ENCODE results near the gene CHST8.

Gene CHST8

GRCh38 chr19:33678796-33679585 is 57.2 kb downstream of the CHST8 start:
- Histone ChIP-seq H3K27me3 (ENCODE audit: insufficient read depth, poor library complexity, severe bottlenecking) (peaks cover 13% of the 10 kb centered on the region), H3K36me3 (ENCODE audit: low read depth) (no peaks in the 10 kb centered on the region), H3K4me3 (ENCODE audit: severe bottlenecking) (no peak overlapping the region), H3K4me1 (ENCODE audit: insufficient read depth, poor library complexity, severe bottlenecking) (no peaks in the 10 kb centered on the region), H3K27ac (ENCODE audit: poor library complexity, severe bottlenecking) (no peak overlapping the region), H3K9me3 (ENCODE audit: severe bottlenecking) (no peaks in the 10 kb centered on the region)
- TF ChIP-seq CTCF (IDR thresholded peaks at IDR 0.05; ENCODE audit: poor library complexity, severe bottlenecking), result no peak
- DNase-seq (ENCODE audit: low spot score) (no peak), ATAC-seq (ENCODE audit: low read depth) (no peak)

DNA sequence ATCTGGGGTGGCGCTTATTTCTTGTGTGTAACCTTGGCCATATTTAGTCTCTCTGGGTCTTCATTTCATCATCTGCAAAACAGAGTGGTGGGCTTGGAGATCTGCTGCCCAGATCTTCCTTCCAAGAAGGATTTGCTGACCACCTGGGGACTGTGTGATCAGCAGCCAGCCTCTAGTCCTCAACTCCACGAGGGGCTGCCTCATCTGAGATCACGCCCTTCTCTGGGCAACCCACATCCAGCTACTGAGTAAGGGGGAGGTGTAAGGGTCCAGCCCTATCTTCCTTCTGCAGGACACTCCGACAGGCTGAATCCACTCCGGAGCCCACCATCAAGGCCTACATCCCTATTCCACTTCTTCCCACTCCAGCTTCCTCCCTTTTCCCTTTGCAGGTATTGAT is 57.9 kb downstream of the CHST8 start:
- TF ChIP-seq CTCF (IDR thresholded peaks at IDR 0.05; ENCODE audit: poor library complexity, severe bottlenecking), result no peak
- no peaks in the 10 kb centered on the region for H3K36me3 ChIP-seq (ENCODE audit: low read depth)
- H3K4me3 ChIP-seq (ENCODE audit: severe bottlenecking), result no peak overlapping the region
- H3K9me3 ChIP-seq (ENCODE audit: severe bottlenecking), result no peaks in the 10 kb centered on the region
- DNase-seq (ENCODE audit: low spot score) (no peak), ATAC-seq (ENCODE audit: low read depth) (no peak)
- no peaks in the 10 kb centered on the region for H3K4me1 ChIP-seq (ENCODE audit: insufficient read depth, poor library complexity, severe bottlenecking)
- H3K27me3 ChIP-seq (ENCODE audit: insufficient read depth, poor library complexity, severe bottlenecking), result peaks cover 20% of the 10 kb centered on the region
- no peak overlapping the region for H3K27ac ChIP-seq (ENCODE audit: poor library complexity, severe bottlenecking)

DNA sequence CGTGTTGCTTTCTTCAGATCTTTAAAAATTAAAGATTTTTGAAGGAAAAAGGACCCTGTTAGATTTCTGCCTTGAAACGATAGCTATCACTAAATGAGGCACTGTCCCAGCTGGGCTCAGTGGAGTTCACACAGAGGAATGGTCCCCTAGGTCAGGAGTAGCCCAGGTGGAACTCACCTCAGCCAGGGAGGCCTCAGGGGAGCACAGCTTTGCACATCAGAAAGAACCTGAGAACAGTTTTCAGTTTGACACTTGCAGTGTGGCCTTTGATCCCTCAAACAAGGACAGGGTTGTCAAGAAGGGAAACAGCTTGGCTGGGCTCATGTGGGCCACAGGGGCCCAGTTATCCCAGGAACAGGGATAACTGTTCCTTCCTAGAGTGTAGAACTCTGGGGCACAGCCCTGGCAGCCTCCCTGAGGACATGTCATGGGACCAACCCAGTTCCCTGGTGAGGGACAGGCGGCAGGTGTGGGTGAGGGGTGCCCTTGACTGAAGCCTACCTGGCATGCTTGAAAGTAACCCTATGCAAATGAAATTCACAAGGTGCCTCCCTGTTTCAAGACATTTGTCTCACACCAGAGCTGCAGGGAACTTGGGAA is 59.4 kb downstream of the CHST8 start:
- H3K4me1 ChIP-seq (ENCODE audit: insufficient read depth, poor library complexity, severe bottlenecking), result no peaks in the 10 kb centered on the region
- no peak overlapping the region for H3K27ac ChIP-seq (ENCODE audit: poor library complexity, severe bottlenecking)
- no peak for ATAC-seq (ENCODE audit: low read depth)
- H3K4me3 ChIP-seq (ENCODE audit: severe bottlenecking), result no peak overlapping the region
- H3K9me3 ChIP-seq (ENCODE audit: severe bottlenecking), result no peaks in the 10 kb centered on the region
- no peak for DNase-seq (ENCODE audit: low spot score)
- no peak for TF ChIP-seq CTCF (IDR thresholded peaks at IDR 0.05; ENCODE audit: poor library complexity, severe bottlenecking)
- H3K36me3 ChIP-seq (ENCODE audit: low read depth), result no peaks in the 10 kb centered on the region
- peaks cover 32% of the 10 kb centered on the region for H3K27me3 ChIP-seq (ENCODE audit: insufficient read depth, poor library complexity, severe bottlenecking)

DNA sequence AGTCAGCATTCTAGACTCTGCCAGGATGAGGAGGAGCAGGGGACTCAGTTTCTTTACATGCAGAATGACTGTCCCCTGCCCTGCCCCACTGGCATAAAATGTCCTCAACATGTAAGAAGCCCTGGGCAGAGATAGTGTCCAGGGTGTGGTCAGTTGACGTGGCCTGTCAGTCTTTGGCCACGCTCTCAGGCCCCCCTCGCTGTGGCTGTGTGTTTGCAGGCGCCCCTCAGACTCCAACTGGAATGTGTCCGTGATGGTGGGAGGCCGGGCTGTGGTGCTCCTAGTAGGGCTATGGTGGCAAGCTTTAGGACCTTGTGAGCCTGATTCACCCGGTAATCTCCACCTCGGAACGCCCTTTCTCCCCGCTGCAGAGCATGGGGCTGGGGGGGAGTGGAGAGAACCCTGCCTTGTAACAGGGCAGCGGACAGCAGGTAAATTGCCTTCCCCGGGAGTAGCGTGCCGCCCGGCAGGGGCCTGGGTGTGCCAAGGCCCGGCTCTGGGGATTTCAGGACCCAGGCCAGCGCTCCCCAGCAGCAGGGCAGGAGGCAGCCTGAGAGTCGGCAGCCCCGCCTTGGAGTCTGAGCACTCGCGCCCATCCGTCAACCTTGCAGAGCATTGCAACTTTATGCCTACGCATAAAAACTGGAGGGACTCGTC is 62.3 kb downstream of the CHST8 start:
- peak; percentile 86 for ATAC-seq (ENCODE audit: low read depth)
- Histone ChIP-seq H3K36me3 (ENCODE audit: low read depth) (no peaks in the 10 kb centered on the region), H3K4me3 (ENCODE audit: severe bottlenecking) (no peak overlapping the region), H3K4me1 (ENCODE audit: insufficient read depth, poor library complexity, severe bottlenecking) (no peaks in the 10 kb centered on the region), H3K27ac (ENCODE audit: poor library complexity, severe bottlenecking) (no peak overlapping the region), H3K27me3 (ENCODE audit: insufficient read depth, poor library complexity, severe bottlenecking) (peaks cover 32% of the 10 kb centered on the region), H3K9me3 (ENCODE audit: severe bottlenecking) (no peaks in the 10 kb centered on the region)
- peak; percentile 62 for DNase-seq (ENCODE audit: low spot score)
- no peak for TF ChIP-seq CTCF (IDR thresholded peaks at IDR 0.05; ENCODE audit: poor library complexity, severe bottlenecking)

Data from RWPE2 (cell line).